ENCODE data around the gene SHISA9.

Gene SHISA9

GRCh38 chr16:13205352-13205751 is 304.0 kb downstream of the SHISA9 start:
- no peak for DNase-seq

DNA sequence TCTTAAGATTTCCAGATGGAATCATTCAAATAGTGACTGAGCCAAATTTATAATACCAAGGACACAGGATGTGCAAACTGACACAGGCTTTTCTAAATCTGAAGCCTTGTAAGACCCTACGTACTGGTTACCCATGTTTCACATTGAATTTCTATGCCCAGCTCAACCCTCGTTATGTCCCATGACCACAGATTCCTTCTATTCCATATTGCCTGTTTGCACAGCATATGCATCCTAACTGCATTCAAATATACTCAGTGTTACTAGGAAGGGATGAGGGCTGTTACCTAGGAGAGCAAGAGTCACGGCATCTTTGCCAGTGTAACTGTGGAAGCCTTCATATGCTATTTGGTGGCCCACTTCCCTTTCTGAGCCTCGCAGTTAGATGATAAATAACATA is 305.2 kb downstream of the SHISA9 start:
- DNase-seq, result no peak

DNA sequence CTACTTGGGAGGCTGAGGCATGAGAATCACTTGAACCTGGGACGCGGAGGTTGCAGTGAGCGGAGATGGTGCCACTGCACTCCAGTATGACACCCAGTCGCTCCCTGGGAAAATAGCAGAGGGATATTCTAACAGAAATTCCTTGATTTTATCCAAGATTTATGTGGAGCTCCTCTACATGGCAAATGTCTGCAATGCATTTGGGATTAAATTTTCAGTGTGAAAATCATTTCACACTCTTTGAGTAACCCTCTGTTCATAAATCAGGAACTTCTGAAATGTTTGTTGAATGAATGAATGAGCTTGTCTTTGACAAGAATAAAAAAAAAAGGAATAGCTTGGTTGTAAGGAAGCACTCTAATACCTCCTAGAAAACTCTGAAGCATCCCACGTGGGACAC is 305.8 kb downstream of the SHISA9 start:
- DNase-seq, result no peak

DNA sequence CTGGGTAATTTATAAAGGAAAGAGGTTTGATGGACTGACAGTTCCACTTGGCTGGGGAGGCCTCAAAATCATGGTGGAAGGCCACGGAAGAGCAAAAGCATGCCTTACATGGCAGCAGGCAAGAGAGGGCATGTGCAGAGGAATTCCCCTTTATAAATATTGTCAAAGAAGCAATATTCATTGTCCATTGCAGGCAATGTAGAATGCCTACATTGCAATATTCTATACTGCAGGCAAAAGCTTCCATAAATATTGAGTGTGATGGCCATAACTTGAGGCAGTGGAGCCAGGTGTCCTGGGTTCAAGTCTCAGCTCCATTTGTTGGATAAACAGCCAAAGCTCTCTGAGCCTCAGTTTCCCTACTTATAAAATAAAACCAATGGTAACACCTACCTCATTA is 322.3 kb downstream of the SHISA9 start:
- no peak for DNase-seq

DNA sequence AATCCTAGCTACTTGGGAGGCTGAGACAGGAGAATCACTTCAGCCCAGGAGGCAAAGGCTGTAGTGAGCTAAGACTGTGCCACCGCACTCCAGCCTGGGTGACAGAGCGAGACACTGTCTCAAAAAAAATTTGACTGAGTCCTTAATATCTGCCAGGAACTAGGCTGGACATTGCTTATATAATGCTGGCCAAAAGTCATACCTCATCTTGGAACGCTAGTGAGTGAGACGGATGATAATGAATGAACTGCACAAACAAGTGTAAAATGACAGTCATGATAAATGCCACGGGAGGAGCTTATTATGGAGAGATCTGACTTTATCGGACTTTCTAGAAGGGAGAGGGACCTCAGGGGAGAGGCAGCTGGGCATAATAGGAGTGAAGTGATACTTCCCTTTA is 327.6 kb downstream of the SHISA9 start:
- no peak for DNase-seq

DNA sequence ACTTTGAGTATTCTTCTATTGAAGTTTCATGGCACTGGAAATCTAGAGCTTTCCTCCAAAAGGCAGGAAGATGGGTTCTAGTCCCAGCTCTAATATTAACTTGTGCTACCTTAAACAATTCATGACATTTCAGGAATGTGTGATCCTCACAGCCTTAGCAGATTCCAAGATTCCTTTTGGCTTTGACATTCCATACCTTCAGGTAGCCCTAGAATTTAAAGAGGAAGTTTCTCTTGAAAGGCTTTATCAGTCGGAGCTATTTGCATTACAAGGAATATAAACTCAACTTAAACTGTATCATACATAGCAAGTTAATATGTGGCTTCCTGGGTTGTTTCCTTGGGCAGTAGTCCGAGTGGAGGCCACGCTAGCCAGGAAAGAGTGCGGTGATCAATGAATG is 330.0 kb downstream of the SHISA9 start:
- no peak for DNase-seq

GRCh38 chr16:13234999-13235398 is 333.6 kb downstream of the SHISA9 start:
- no peak for DNase-seq

- no peak for DNase-seq
These were observed 334.9 kb downstream of the SHISA9 start for GRCh38 chr16:13236308-13236707.

DNA sequence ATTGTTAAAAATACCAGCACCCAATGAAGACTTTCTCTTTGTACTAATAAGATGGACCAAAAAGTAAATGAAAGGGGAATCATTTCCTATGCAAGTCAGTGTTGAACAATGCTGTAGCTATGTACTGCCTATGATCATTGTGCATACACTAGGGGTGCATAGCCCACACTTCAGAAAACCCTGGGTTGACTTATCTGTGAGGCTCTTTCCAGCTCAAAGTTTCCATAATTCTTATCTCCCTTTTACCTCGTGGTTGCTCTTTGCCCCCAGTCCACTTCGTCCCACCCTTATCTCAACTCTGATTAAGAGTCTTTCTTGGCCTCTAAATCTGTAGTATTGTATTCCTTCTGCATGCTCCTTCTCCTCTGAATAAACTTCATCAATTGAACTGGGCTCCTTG is 336.8 kb downstream of the SHISA9 start:
- no peak for DNase-seq

DNA sequence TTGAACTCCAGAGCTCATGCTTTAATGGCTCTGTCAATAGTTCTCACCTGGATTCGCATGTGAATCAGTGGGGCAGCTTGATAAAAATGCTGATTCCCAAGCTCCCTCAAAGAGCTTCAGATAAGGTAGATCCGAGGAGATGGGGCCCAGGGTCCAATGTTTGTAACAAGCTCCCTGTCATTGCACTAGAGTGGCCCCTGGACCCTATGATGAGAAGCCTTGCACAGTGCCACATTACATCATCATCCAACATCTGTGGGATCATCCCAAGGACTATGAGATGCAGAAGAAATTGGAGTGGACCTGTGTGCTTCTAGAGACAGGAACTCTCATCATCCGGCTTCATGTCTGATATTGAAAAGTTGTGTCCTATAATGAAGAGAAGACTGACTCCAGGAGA is 340.8 kb downstream of the SHISA9 start:
- no peak for DNase-seq

DNA sequence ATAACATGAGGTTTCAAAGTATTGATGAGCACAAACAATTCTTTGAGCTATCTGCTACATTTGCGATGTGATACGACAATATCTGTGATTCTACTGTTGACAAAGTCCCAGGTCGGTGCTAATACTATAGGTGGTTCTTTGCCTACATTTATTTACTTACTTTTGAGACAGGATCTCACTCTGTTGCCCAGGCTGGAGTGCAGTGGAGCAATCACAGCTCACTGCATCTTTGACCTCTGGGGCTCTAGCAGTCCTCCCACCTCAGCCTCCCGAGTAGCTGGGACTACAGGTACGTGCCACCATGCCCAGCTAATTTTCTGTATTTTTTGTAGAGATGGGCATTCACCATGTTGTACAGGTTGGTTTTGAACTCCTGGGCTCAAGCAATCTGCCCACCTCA is 343.4 kb downstream of the SHISA9 start:
- no peak for DNase-seq

DNA sequence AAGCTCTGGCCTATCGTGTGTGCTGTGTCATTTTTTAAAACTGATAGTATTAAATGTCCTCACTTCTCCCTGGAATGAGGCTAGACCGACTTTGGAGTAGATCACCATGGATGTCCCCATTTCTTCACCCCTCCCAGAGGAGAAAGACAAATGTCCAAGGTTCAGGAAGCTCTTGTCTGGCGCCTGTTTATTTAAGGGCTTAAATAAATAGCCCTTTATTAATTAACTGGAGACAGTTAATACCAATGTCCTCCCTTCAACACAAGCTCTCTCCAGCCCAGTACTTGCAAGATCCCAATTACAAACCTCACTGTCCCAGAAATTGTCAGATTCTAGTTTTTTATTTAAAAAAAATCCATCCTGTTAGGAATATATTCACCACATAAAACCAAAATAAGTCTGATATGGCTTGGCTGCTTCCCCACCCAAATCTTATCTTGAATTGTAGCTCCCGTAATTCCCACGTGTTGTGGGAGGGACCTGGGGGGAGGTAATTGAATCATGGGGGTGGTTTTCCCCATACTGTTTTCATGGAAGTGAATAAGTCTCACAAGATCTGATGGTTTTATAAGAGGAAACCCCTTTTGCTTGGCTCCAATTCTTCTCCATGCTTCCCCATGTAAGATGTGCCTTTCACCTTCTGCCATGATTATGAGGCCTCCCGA is 344.4 kb downstream of the SHISA9 start:
- DNase-seq, result no peak

- no peak for DNase-seq
These were observed 353.7 kb downstream of the SHISA9 start for GRCh38 chr16:13254998-13255614.

GRCh38 chr16:13262270-13263090 is 361.1 kb downstream of the SHISA9 start:
- DNase-seq, result no peak

- no peak for DNase-seq
These were observed 363.6 kb downstream of the SHISA9 start for GRCh38 chr16:13264749-13265552.

GRCh38 chr16:13269359-13269758 is 368.0 kb downstream of the SHISA9 start:
- no peak for DNase-seq

GRCh38 chr16:13269905-13270528 is 368.6 kb downstream of the SHISA9 start:
- DNase-seq, result no peak

DNA sequence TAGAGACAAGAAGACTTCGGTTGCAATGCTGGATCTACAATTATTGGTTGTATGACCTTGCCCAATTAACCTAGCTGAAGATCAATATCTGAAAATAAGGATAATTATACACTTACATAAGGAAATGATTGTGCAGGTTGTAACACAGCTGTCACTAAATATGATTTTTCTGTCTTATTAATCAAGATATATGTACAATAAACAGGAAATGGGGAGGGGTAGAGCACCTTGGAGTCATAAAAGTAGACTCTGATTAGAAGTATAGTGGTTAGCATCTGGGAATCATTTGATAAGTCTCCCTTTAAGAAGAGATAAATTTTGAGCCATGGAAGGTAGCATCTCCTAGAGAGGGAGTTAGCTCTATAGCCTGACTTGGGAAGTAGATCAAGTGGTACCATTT is 369.2 kb downstream of the SHISA9 start:
- no peak for DNase-seq

- no peak for DNase-seq
These were observed 388.1 kb downstream of the SHISA9 start for GRCh38 chr16:13289515-13289914.
